LNCAP (cell line): ENCODE data around the gene VPS26B.

Experiments
- TF ChIP-seq, protein P1 (sequence below): fragments of 450-650 bp; IDR thresholded peaks from 2 replicates; pipeline ENCODE4 v1.5.1; 2017; ENCODE audit warnings: mild to moderate bottlenecking

VPS26B gene

DNA sequence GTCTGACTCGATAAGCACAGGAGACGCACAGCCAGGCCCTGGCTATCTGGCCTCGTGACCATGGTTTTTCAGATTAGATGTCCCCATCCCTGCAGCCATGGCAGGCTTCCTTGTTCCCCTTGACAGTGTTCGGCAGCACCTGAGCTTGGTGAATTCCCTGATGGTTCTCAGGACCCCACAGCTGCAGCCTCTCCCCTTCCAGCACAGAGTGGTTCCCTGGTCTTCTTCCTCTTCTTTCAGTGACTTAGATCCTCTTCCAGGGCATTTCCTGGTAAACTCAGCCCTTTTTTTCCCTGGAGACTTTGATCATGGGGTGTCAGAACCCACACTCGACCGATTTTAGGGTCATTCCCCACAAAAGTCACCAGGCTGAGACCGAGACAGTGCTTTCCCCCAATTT lies 66.2 kb downstream of the VPS26B start:
- TF ChIP-seq, protein P1, sequence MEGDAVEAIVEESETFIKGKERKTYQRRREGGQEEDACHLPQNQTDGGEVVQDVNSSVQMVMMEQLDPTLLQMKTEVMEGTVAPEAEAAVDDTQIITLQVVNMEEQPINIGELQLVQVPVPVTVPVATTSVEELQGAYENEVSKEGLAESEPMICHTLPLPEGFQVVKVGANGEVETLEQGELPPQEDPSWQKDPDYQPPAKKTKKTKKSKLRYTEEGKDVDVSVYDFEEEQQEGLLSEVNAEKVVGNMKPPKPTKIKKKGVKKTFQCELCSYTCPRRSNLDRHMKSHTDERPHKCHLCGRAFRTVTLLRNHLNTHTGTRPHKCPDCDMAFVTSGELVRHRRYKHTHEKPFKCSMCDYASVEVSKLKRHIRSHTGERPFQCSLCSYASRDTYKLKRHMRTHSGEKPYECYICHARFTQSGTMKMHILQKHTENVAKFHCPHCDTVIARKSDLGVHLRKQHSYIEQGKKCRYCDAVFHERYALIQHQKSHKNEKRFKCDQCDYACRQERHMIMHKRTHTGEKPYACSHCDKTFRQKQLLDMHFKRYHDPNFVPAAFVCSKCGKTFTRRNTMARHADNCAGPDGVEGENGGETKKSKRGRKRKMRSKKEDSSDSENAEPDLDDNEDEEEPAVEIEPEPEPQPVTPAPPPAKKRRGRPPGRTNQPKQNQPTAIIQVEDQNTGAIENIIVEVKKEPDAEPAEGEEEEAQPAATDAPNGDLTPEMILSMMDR, result no peak

DNA sequence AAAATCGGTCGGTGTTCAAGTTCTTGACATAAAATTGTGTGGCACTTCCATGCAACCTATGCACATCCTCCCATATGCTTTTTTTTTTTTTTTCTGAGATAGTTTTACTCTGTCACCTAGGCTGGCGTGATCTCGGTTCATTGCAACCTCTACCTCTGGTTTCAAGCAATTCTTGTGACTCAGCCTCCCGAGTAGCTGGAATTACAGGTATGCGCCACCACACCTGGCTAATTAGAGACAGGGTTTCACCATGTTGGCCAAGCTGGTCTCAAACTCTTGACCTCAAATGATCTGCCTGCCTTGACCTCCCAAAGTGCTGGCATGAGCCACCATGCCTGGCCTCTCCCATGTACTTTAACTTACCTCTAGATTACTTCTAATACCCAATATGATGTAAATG lies 66.7 kb downstream of the VPS26B start:
- TF ChIP-seq, protein P1, result no peak

DNA sequence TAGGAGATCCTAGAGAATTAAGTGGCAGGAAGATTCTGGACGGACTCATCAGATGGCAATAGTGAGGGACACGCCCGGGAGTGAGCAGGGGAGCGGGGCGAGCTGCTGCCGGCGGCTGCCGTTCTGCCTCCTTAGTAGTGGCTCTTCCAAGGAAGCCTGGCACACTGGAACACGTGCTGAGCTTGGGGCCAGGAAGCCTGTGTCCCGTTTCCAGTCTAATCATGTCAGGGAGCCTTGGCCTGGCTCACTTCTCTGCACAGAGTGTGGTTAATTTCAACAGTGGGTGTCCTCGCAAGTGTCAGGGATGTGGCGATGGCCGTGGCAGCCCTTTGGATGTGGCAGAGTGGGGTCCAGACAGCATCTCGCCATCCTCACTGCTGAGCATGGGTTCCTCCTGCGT lies 68.2 kb downstream of the VPS26B start:
- TF ChIP-seq, protein P1, result no peak

DNA sequence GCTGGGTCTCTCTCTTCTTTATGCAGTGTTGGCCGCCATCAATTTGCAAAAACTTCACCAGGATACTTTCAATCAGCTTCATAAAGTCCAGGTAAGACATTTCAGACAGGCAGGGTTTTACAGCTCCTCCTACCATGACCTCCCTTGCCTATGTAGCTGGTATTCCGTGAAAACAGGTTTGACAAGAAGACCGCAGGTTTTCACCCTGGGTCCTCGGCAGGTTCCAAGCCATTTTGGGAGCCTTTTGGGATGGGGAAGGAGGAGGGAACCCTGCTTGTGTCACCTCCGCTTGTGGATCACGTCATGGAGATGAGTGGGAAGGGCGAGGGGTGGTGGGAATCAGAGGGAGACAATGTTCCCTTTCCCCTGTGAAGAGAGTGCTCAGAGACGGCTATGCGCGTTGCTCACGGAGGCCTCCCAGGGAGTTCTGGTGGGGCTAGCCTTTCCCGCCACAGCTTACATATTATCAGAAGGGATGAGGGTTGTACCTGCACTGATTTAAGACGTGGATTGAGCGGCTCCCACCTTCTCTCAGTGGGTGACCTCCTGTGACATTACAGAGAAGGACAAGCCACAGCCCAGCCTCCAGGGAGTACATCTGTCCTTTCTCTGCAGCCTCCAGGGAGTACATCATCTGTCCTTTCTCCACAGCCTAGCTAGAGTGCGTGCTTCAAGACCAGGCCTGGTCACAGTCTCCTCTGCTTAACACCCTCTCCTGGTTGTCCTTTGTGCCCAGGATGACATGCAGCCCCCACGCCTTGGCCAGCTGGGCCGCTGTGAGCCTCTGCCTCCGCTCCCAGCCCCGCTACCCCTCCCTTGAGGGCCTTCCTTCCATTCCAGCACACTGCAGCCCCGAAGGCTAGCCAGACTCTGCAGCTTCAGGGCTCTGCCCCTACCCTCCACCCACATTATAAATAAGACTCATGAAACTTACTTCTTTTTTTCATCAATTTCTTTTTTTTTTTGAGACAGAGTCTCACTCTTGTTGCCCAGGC lies 68.9 kb downstream of the VPS26B start:
- TF ChIP-seq, protein P1, result no peak

DNA sequence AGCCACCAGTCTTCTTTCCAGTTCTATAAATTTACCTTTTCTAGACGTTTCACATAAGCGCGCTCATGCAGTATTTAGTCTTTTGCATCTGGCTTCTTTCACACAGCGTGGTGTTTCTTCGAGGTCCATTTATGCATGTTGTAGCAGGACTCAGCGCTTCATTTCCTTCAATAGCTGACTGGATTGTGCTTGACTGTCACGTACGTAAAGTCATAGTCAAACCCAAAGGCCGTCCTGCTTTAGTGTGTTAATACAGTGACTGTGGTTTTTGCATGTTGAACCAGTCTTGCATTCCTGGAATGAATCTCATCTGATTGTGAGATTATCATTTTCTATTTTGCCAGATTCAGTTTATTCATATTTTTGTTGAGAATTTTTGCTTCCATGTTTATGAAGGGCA lies 70.2 kb downstream of the VPS26B start:
- TF ChIP-seq, protein P1, result no peak
